Fibroblast of lung (primary cell): ENCODE results near the gene ZNF365. TPM values are rescaled to one million over a fixed set of nuclear protein-coding genes. Genes with fewer than 3 reads are reported as not detected.
A peak's percentile ranks its signal among the peaks of the same experiment; 100 is the strongest.

Experiments used
- DNase-seq, 2 donors: peaks; one replicate each; pipeline versions ENCODE4 v3.0.0 to v3.0.0-alpha.2; 2010; ENCODE audit warnings: low read depth in 2 of 2
- H2AFZ ChIP-seq: 2 replicates; pipeline ENCODE4 v1.5.1; 2012; ENCODE audit warnings: low read length, control low read depth, inconsistent platforms
- H3K27ac ChIP-seq: 2 replicates; pipeline ENCODE4 v1.5.1; 2011; ENCODE audit warnings: low read length, control low read depth; ENCODE audit not compliant: insufficient read depth
- H3K27me3 ChIP-seq: 2 replicates; pipeline ENCODE4 v1.5.1; 2011; ENCODE audit warnings: mild to moderate bottlenecking, low read length; ENCODE audit not compliant: control insufficient read depth, insufficient read depth
- H3K36me3 ChIP-seq: 2 replicates; pipeline ENCODE4 v1.5.1; 2011; ENCODE audit warnings: low read length; ENCODE audit not compliant: control insufficient read depth, insufficient read depth
- H3K4me1 ChIP-seq: 2 replicates; pipeline ENCODE4 v1.5.1; 2011; ENCODE audit warnings: low read length; ENCODE audit not compliant: control insufficient read depth, insufficient read depth; ENCODE audit errors: extremely low read depth
- H3K4me2 ChIP-seq: 2 replicates; pipeline ENCODE4 v1.5.1; 2011; ENCODE audit warnings: low read length, control low read depth; ENCODE audit not compliant: insufficient read depth; ENCODE audit errors: extremely low read depth
- H3K4me3 ChIP-seq, 4 experiments: fragments of 200-600 bp in 1 of 4; sonication (generic) in 1 of 4; replicated peaks in 1 of 4; 2 replicates each; pipeline ENCODE4 v1.5.1; 2011 to 2016; ENCODE audit warnings: low read length in 4 of 4, low read depth in 3 of 4, mild to moderate bottlenecking in 3 of 4, control low read depth in 2 of 4, inconsistent platforms in 1 of 4, mixed read lengths in 1 of 4; ENCODE audit not compliant: insufficient read depth in 1 of 4; ENCODE audit errors: control extremely low read depth in 1 of 4
- H3K79me2 ChIP-seq: 2 replicates; pipeline ENCODE4 v1.5.1; 2012; ENCODE audit warnings: mild to moderate bottlenecking, low read length, inconsistent platforms; ENCODE audit not compliant: control insufficient read depth, insufficient read depth
- H3K9ac ChIP-seq: 2 replicates; pipeline ENCODE4 v1.5.1; 2011; ENCODE audit warnings: mild to moderate bottlenecking, low read length, control low read depth; ENCODE audit not compliant: insufficient read depth
- H3K9me3 ChIP-seq: 2 replicates; pipeline ENCODE4 v1.5.1; 2012; ENCODE audit warnings: low read depth, low read length; ENCODE audit not compliant: control insufficient read depth, insufficient read depth
- H4K20me1 ChIP-seq: 2 replicates; pipeline ENCODE4 v1.5.1; 2011; ENCODE audit warnings: low read length; ENCODE audit not compliant: control insufficient read depth, insufficient read depth; ENCODE audit errors: extremely low read depth
- CTCF ChIP-seq, 2 donors: IDR thresholded peaks in 1 of 2; conservative IDR thresholded peaks in 1 of 2; 1 replicate in 1 of 2; 2 replicates in 1 of 2; pipeline ENCODE4 v1.5.1; 2011 to 2012; ENCODE audit warnings: low read length in 2 of 2, control low read depth in 1 of 2, inconsistent platforms in 1 of 2, low read depth in 1 of 2, mild to moderate bottlenecking in 1 of 2
- EZH2 ChIP-seq: IDR thresholded peaks from 2 replicates; pipeline ENCODE4 v1.5.1; 2012; ENCODE audit warnings: low read length, control low read depth, mild to moderate bottlenecking; ENCODE audit errors: missing control alignments
- polyA plus RNA-seq, 2 donors: library from polyadenylated mRNA; depleted of rRNA in 1 of 2; stranded (reverse) in 1 of 2; unstranded in 1 of 2; fragments of >200 nt; gene quantifications; 2 replicates each; pipeline ENCODE4 v1.2.1, GENCODE V29; 2011 to 2012; ENCODE audit warnings: missing spikeins in 1 of 2
- total RNA-seq: library from RNA; depleted of rRNA; stranded (reverse); fragments of >200 nt; gene quantifications from 2 replicates; pipeline ENCODE4 v1.2.1, GENCODE V29; 2014

The ZNF365 gene
- total and polyA plus RNA-seq, 2 donors (not counting 1 experiment from before 2014, with no cell fraction given) = 1.2 to 5.8 TPM

- H3K4me3 ChIP-seq = no peak overlapping the region
- no peaks in the 10 kb centered on the region for H4K20me1 ChIP-seq
- H3K27me3 ChIP-seq = no peaks in the 10 kb centered on the region
- H3K27ac ChIP-seq = no peak overlapping the region
- no peak for DNase-seq
- no peak for TF ChIP-seq EZH2
- TF ChIP-seq CTCF (conservative IDR thresholded peaks at IDR 0.05 in 1 of 2, IDR thresholded peaks at IDR 0.05 in 1 of 2; ENCODE audit: low read depth in 1 of 2, low read length in 2 of 2) = no peak
- H3K9me3 ChIP-seq = no peaks in the 10 kb centered on the region
- no peaks in the 10 kb centered on the region for H3K36me3 ChIP-seq
- no peak overlapping the region for H3K4me2 ChIP-seq
- no peak overlapping the region for H2AFZ ChIP-seq
- H3K4me1 ChIP-seq = peaks cover 6% of the 10 kb centered on the region
- no peaks in the 10 kb centered on the region for H3K79me2 ChIP-seq
- no peak overlapping the region for H3K9ac ChIP-seq
These were observed 76.9 kb downstream of the ZNF365 start for GRCh38 chr10:62450912-62451610.

DNA sequence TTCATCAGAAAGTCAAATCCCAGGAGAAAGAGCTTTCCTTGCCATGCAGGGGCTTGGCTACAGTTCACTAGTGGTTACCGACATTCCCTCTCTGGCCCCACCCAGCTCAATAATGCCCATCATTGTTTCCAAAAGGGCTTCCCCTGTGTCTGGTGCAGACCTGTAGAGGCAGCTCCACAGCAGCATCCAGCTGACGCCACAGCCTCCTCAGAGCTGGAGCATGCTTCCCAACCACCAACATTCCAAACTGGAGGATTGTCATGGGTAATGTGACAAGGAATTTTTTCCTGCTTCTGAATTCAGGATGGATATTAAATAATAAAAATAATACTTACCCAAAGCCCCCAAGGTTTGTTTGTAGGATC, 77.4 kb downstream of the ZNF365 start:
- Histone ChIP-seq H3K27me3 (no peaks in the 10 kb centered on the region), H3K4me2 (no peak overlapping the region), H3K4me3 (no peak overlapping the region), H4K20me1 (no peaks in the 10 kb centered on the region), H3K9ac (no peak overlapping the region), H3K79me2 (no peaks in the 10 kb centered on the region), H3K36me3 (no peaks in the 10 kb centered on the region), H2AFZ (no peak overlapping the region), H3K27ac (no peak overlapping the region), H3K9me3 (no peaks in the 10 kb centered on the region), H3K4me1 (peaks cover 6% of the 10 kb centered on the region)
- DNase-seq = peak in 1 of 2 donors; percentile 47
- TF ChIP-seq CTCF (conservative IDR thresholded peaks at IDR 0.05 in 1 of 2, IDR thresholded peaks at IDR 0.05 in 1 of 2; ENCODE audit: low read depth in 1 of 2, low read length in 2 of 2) (no peak), EZH2 (no peak)

Other genes starting within 250 kb of the ZNF365 start
- 0.51 and 1.2 TPM in 2 replicates for gene RTKN2, start 105.5 kb upstream of the ZNF365 start, total RNA-seq
- gene RTKN2, start 105.5 kb upstream of the ZNF365 start, polyA plus RNA-seq = 1.1 and 2.9 TPM in 2 replicates